Left kidney (tissue), 2 donors: ENCODE results near the gene AHCYL2. TPM values are rescaled to one million over a fixed set of nuclear protein-coding genes. Genes with fewer than 3 reads are reported as not detected.
"Not testable (repeated sequence)": the region's sequence is repeated elsewhere in the genome, so short reads cannot be mapped to it uniquely, and the experiment has no call there.

ENCODE experiments used
- DNase-seq: peaks from one replicate; pipeline ENCODE4 v3.0.0-alpha.2; 2013
- polyA plus RNA-seq: library from polyadenylated mRNA; unstranded; fragments of 120-200 nt; gene quantifications from one replicate; pipeline ENCODE4 v1.2.1, GENCODE V29; 2013; ENCODE audit not compliant: insufficient read length

Gene AHCYL2
- polyA plus RNA-seq, 1 donor = 35.7 TPM

- no peak for DNase-seq
Observed at GRCh38 chr7:129348023-129348740, 123.4 kb downstream of the AHCYL2 start.

- no peak for DNase-seq
Observed at GRCh38 chr7:129351320-129351719, 126.5 kb downstream of the AHCYL2 start.

GRCh38 chr7:129353104-129353503 is 128.3 kb downstream of the AHCYL2 start:
- DNase-seq = not testable (repeated sequence)

- DNase-seq = no peak
Observed at GRCh38 chr7:129354428-129355157, 129.8 kb downstream of the AHCYL2 start.

- DNase-seq = no peak
Observed at GRCh38 chr7:129356176-129356575, 131.3 kb downstream of the AHCYL2 start.

GRCh38 chr7:129359176-129359575 is 134.3 kb downstream of the AHCYL2 start:
- DNase-seq = no peak

- DNase-seq = no peak
Observed at GRCh38 chr7:129359638-129360037, 134.8 kb downstream of the AHCYL2 start.

GRCh38 chr7:129361771-129362170 is 136.9 kb downstream of the AHCYL2 start:
- no peak for DNase-seq

GRCh38 chr7:129362496-129362895 is 137.7 kb downstream of the AHCYL2 start:
- no peak for DNase-seq

- DNase-seq = no peak
Observed at GRCh38 chr7:129367349-129367699, 142.5 kb downstream of the AHCYL2 start.

GRCh38 chr7:129367700-129368388 is 143.0 kb downstream of the AHCYL2 start:
- DNase-seq = peak; percentile 75

GRCh38 chr7:129368389-129368986 is 143.7 kb downstream of the AHCYL2 start:
- no peak for DNase-seq

- DNase-seq = not testable (repeated sequence)
Observed at GRCh38 chr7:129369447-129369846, 144.6 kb downstream of the AHCYL2 start.

- DNase-seq = no peak
Observed at GRCh38 chr7:129370812-129371211, 146.0 kb downstream of the AHCYL2 start.

GRCh38 chr7:129371487-129371886 is 146.7 kb downstream of the AHCYL2 start:
- no peak for DNase-seq

- DNase-seq = no peak
Observed at GRCh38 chr7:129373651-129374428, 149.0 kb downstream of the AHCYL2 start.

- DNase-seq = no peak
Observed at GRCh38 chr7:129375141-129375938, 150.5 kb downstream of the AHCYL2 start.

GRCh38 chr7:129376076-129376777 is 151.4 kb downstream of the AHCYL2 start:
- DNase-seq = no peak

GRCh38 chr7:129376778-129377700 is 152.2 kb downstream of the AHCYL2 start:
- DNase-seq = no peak
